ENCODE results near the gene PROX2. TPM values are rescaled to one million over a fixed set of nuclear protein-coding genes. Genes with fewer than 3 reads are reported as not detected.

The PROX2 gene
- total RNA-seq, 2 experiments from 2014 or later = 0.35 to 0.74 TPM

DNA sequence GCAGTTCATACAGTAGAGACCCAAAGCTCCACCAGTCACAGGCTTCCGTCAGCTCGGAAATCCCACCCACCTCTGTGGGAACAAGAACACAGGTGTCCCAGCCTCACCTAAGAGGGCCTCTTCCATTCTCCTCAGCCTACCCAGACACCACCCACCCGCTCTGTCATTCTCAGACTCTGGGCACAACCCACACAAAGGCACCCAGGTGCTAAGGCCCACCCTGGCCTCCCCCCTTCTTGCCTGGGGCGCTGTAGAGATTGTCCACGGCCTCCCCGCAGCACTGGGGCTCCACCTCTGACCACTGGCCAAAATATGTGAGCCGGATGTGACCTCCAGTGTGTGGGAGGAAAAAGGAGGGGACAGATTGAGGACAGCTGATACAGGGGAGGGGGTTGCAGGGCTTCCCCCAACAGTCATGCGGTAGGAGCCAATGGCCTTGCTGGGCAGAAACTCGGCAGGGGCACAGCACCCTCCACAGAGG is 33.0 kb upstream of the PROX2 start:
- ChIA-PET POLR2A (interaction anchor here (1.5 kb wide), 1 partner anchor 37 kb away, joined by 4 read pairs; no protein-coding TSS in a partner anchor), CTCF (ENCODE audit: unreplicated experiment) (interaction anchor here (2.6 kb wide), 1 partner anchor 49 kb away, joined by 13 read pairs; no protein-coding TSS in a partner anchor)
- Histone ChIP-seq H3K9me3 (ENCODE audit: low read length) (no peaks in the 10 kb centered on the region), H3K36me3 (ENCODE audit: insufficient read depth, low read length) (peaks cover 31% of the 10 kb centered on the region), H4K20me1 (ENCODE audit: insufficient read depth, low read length) (no peaks in the 10 kb centered on the region), H3K9me2 (ENCODE audit: insufficient read depth, low read length) (no peaks in the 10 kb centered on the region), H3K4me2 (ENCODE audit: low read length) (no peak overlapping the region), H3K4me3 (ENCODE audit: low read depth, low read length, poor library complexity, severe bottlenecking) (no peak overlapping the region), H2AFZ (ENCODE audit: low read length) (no peak overlapping the region), H3K4me1 (ENCODE audit: insufficient read depth, low read length, poor library complexity, severe bottlenecking) (no peaks in the 10 kb centered on the region), H3K27ac (ENCODE audit: low read depth, low read length, poor library complexity, severe bottlenecking) (no peak overlapping the region), H3K79me2 (ENCODE audit: insufficient read depth, low read depth, low read length) (no peaks in the 10 kb centered on the region)
- intact Hi-C loops (cut with micrococcal nuclease; ENCODE audit: unreplicated experiment) = no loop called here
- no TSS peak for BruUV-seq (replicated peaks)
- TF ChIP-seq, protein P1, sequence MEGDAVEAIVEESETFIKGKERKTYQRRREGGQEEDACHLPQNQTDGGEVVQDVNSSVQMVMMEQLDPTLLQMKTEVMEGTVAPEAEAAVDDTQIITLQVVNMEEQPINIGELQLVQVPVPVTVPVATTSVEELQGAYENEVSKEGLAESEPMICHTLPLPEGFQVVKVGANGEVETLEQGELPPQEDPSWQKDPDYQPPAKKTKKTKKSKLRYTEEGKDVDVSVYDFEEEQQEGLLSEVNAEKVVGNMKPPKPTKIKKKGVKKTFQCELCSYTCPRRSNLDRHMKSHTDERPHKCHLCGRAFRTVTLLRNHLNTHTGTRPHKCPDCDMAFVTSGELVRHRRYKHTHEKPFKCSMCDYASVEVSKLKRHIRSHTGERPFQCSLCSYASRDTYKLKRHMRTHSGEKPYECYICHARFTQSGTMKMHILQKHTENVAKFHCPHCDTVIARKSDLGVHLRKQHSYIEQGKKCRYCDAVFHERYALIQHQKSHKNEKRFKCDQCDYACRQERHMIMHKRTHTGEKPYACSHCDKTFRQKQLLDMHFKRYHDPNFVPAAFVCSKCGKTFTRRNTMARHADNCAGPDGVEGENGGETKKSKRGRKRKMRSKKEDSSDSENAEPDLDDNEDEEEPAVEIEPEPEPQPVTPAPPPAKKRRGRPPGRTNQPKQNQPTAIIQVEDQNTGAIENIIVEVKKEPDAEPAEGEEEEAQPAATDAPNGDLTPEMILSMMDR (conservative IDR thresholded peaks at IDR 0.05; ENCODE audit: low read length) = no peak
- TF ChIP-seq EZH2phosphoT487 (IDR thresholded peaks at IDR 0.05; ENCODE audit: borderline replicate concordance, low read depth, low read length) = no peak
- DNase-seq (ENCODE audit: low spot score) = no peak

DNA sequence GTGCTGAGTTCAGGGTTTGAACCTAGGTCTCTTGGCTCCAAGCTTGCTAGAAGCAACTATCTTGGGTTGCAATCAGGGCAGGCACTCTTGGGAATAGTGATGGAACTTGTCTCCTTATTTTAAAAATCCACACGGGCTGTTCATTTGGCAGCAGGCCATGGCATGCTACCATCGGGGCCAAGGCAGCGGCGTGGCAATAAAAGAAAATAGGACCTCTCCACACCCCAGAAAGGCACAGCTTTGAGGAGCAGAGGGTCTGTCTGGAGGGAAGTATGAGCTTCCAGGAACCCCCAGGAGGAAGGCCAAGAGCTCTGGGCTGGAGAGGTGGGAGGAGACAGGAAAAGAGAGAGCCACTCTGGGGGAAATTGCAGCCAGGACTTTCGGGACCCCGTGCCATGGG is 31.8 kb upstream of the PROX2 start:
- Histone ChIP-seq H3K36me3 (ENCODE audit: insufficient read depth, low read length) (peaks cover 42% of the 10 kb centered on the region), H3K4me3 (ENCODE audit: low read depth, low read length, poor library complexity, severe bottlenecking) (no peak overlapping the region), H4K20me1 (ENCODE audit: insufficient read depth, low read length) (no peaks in the 10 kb centered on the region), H3K79me2 (ENCODE audit: insufficient read depth, low read depth, low read length) (no peaks in the 10 kb centered on the region), H3K4me2 (ENCODE audit: low read length) (no peak overlapping the region), H3K27ac (ENCODE audit: low read depth, low read length, poor library complexity, severe bottlenecking) (no peak overlapping the region), H3K9me2 (ENCODE audit: insufficient read depth, low read length) (no peaks in the 10 kb centered on the region), H3K4me1 (ENCODE audit: insufficient read depth, low read length, poor library complexity, severe bottlenecking) (peaks cover 6% of the 10 kb centered on the region), H2AFZ (ENCODE audit: low read length) (no peak overlapping the region), H3K9me3 (ENCODE audit: low read length) (no peaks in the 10 kb centered on the region)
- ChIA-PET POLR2A (interaction anchor here (0.6 to 1.5 kb wide), 3 partner anchors 36 to 630 kb away, joined by 3 to 4 read pairs (median 3); no protein-coding TSS in a partner anchor), CTCF (ENCODE audit: unreplicated experiment) (interaction anchor here (2.6 kb wide), 1 partner anchor 47 kb away, joined by 13 read pairs; no protein-coding TSS in a partner anchor)
- intact Hi-C loops (cut with micrococcal nuclease; ENCODE audit: unreplicated experiment) = no loop called here
- TF ChIP-seq, protein P1 (conservative IDR thresholded peaks at IDR 0.05; ENCODE audit: low read length) = no peak
- no peak for TF ChIP-seq EZH2phosphoT487 (IDR thresholded peaks at IDR 0.05; ENCODE audit: borderline replicate concordance, low read depth, low read length)
- BruUV-seq (replicated peaks) = no TSS peak
- no peak for DNase-seq (ENCODE audit: low spot score)

DNA sequence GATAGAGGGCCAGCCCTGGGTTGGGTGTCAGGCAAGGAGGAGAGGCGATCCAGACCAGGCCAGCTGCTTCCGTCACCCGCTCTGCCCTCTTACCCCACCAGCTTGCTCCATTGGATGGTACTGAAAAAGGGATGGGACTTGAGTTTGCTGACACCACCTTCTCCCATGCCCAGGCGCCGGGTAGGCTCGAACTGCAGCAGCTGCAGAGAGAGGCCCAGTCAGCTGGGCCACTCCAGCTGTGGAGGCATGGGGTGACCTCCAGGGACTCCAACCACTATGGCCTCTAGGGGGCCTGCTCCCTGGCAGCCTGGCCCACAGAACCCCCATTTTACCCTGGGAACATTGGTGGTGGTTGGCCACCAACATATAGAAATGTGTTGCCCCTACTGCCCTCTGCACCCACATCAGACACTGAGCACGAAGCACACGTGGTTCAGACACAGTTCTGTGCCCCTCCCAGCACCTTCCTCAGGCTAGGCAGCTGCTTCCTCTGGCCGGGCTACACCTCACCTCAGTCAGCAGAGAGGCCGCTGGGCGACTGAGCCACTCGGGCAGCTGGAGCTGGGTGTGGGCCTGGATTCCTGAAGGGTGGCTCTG is 31.1 kb upstream of the PROX2 start:
- peaks cover 8% of the 10 kb centered on the region for H3K4me1 ChIP-seq (ENCODE audit: insufficient read depth, low read length, poor library complexity, severe bottlenecking)
- intact Hi-C loops (cut with micrococcal nuclease; ENCODE audit: unreplicated experiment) = no loop called here
- H4K20me1 ChIP-seq (ENCODE audit: insufficient read depth, low read length) = no peaks in the 10 kb centered on the region
- no peak for TF ChIP-seq EZH2phosphoT487 (IDR thresholded peaks at IDR 0.05; ENCODE audit: borderline replicate concordance, low read depth, low read length)
- TF ChIP-seq, protein P1 (conservative IDR thresholded peaks at IDR 0.05; ENCODE audit: low read length) = peak; percentile 60; the same call in 1 of the 2 replicates
- no TSS peak for BruUV-seq (replicated peaks)
- H3K27ac ChIP-seq (ENCODE audit: low read depth, low read length, poor library complexity, severe bottlenecking) = no peak overlapping the region
- H2AFZ ChIP-seq (ENCODE audit: low read length) = no peak overlapping the region
- H3K4me2 ChIP-seq (ENCODE audit: low read length) = no peak overlapping the region
- ChIA-PET POLR2A (interaction anchor here (0.6 to 1.2 kb wide), 2 partner anchors 35 to 310 kb away, joined by 3 read pairs; no protein-coding TSS in a partner anchor), CTCF (ENCODE audit: unreplicated experiment) (interaction anchor here (1.8 to 2.6 kb wide), 2 partner anchors 47 to 50 kb away, joined by 8 to 13 read pairs; no protein-coding TSS in a partner anchor)
- no peaks in the 10 kb centered on the region for H3K9me3 ChIP-seq (ENCODE audit: low read length)
- no peaks in the 10 kb centered on the region for H3K9me2 ChIP-seq (ENCODE audit: insufficient read depth, low read length)
- H3K79me2 ChIP-seq (ENCODE audit: insufficient read depth, low read depth, low read length) = no peaks in the 10 kb centered on the region
- peaks cover 49% of the 10 kb centered on the region for H3K36me3 ChIP-seq (ENCODE audit: insufficient read depth, low read length)
- no peak overlapping the region for H3K4me3 ChIP-seq (ENCODE audit: low read depth, low read length, poor library complexity, severe bottlenecking)
- no peak for DNase-seq (ENCODE audit: low spot score)

Data from OCI-LY7 (cell line).